HG02884 (cell line): ENCODE measurements around the gene APBB3.

Experiments
- ATAC-seq: cut with Tn5 transposase; IDR thresholded peaks from one replicate; pipeline ENCODE4 v1.9.1; 2021; ENCODE audit warnings: mild to moderate bottlenecking, moderate library complexity; ENCODE audit not compliant: unreplicated experiment

APBB3 gene

GRCh38 chr5:140576776-140577201 is 12.4 kb upstream of the APBB3 start:
- no peak for ATAC-seq

- no peak for ATAC-seq
Observed at GRCh38 chr5:140575309-140575708, 10.9 kb upstream of the APBB3 start.

- no peak for ATAC-seq
Observed at GRCh38 chr5:140574165-140574564, 9.8 kb upstream of the APBB3 start.

GRCh38 chr5:140573683-140574082 is 9.3 kb upstream of the APBB3 start:
- ATAC-seq, result no peak

GRCh38 chr5:140571105-140571504 is 6.7 kb upstream of the APBB3 start:
- no peak for ATAC-seq

- no peak for ATAC-seq
Observed at GRCh38 chr5:140570488-140570887, 6.1 kb upstream of the APBB3 start.

GRCh38 chr5:140570058-140570457 is 5.7 kb upstream of the APBB3 start:
- no peak for ATAC-seq

GRCh38 chr5:140569197-140569596 is 4.8 kb upstream of the APBB3 start:
- no peak for ATAC-seq

- no peak for ATAC-seq
Observed at GRCh38 chr5:140568443-140569063, 4.2 kb upstream of the APBB3 start.

- no peak for ATAC-seq
Observed at GRCh38 chr5:140567871-140568270, 3.5 kb upstream of the APBB3 start.

GRCh38 chr5:140567136-140567818 is 2.9 kb upstream of the APBB3 start:
- ATAC-seq, result no peak

GRCh38 chr5:140566665-140567064 is 2.3 kb upstream of the APBB3 start:
- ATAC-seq, result no peak

- no peak for ATAC-seq
Observed at GRCh38 chr5:140565780-140566095, 1.3 kb upstream of the APBB3 start.

- peak; percentile 2 for ATAC-seq
Observed at GRCh38 chr5:140565024-140565779, 804 bp upstream of the APBB3 start.

- ATAC-seq, result no peak
Observed at GRCh38 chr5:140563596-140563995, 802 bp downstream of the APBB3 start.

- no peak for ATAC-seq
Observed at GRCh38 chr5:140561753-140562523, 2.5 kb downstream of the APBB3 start.

- ATAC-seq, result no peak
Observed at GRCh38 chr5:140560227-140560626, 4.2 kb downstream of the APBB3 start.

- no peak for ATAC-seq
Observed at GRCh38 chr5:140558542-140558941, 5.9 kb downstream of the APBB3 start.

- no peak for ATAC-seq
Observed at GRCh38 chr5:140557965-140558364, 6.4 kb downstream of the APBB3 start.

GRCh38 chr5:140557136-140557805 is 7.1 kb downstream of the APBB3 start, which contains the start of gene SRA1:
Gene SRA1 (minus strand): TSS chr5:140557473. CDS start chr5:140557452, 21 bp downstream.
- ATAC-seq, result peak; percentile 95

- ATAC-seq, result no peak
Observed at GRCh38 chr5:140556438-140556837, 8.0 kb downstream of the APBB3 start.
